H54 (cell line): Measurements from ENCODE around the gene SFTA2.

Source experiments
- DNase-seq: peaks from one replicate; pipeline ENCODE4 v3.0.0; 2011; ENCODE audit warnings: low spot score, mixed read lengths; ENCODE audit not compliant: insufficient read length
- FAIRE-seq: peaks from 3 replicates; lab custom pipeline; 2011; peaks lifted over from hg19 to GRCh38; lab: Jason Lieb, UNC
- POLR2A ChIP-seq: IDR thresholded peaks from 2 replicates; pipeline ENCODE4 v1.6.1; 2011; ENCODE audit warnings: low read depth, mild to moderate bottlenecking, low read length

The SFTA2 gene

DNA sequence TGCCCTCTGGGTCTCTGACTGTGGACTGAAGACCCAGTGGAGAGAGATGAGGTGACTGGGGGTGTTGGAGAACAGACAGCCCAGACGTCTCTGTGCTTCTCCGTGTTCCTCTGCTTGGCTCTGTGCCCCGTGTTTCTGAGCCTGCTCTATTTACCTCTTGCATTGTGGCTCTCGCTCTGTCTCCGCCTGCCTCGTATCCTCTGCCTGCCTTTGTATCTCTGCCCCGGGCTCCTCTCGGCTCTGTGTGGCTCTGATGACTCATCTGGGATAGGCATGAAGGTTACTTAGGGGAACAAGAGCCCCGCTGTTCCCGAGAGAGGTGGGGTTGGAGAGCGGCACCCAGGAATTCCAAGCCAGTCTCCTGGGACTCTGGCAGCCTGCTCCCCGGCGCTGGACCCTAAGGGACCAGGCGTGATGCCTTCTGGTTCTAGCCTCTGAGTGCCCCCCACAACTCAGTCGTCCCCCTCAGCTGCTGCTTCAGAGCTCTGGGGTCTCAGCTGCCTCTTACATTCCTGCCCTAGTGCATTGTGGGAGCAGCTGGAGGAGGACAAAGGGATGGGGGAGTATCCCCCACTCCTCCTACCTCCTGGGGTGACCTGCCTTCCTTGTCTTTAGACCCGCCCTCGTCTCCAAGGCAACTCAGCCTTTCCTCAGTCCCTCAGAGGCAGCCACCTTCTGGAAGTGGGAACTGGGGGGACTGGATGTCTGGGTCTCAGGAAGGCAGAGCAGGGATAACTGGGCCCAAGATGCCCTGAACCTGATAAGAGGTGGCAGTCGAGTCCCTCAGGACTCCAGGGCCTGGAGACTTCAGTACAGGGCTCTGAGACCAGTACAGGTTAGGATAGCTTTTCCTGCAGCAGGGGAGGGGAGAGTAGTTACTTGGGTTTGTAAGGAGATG is 45.7 kb downstream of the SFTA2 start:
- no peak for FAIRE-seq
- TF ChIP-seq POLR2A, result no peak
- peak; percentile 98 for DNase-seq

DNA sequence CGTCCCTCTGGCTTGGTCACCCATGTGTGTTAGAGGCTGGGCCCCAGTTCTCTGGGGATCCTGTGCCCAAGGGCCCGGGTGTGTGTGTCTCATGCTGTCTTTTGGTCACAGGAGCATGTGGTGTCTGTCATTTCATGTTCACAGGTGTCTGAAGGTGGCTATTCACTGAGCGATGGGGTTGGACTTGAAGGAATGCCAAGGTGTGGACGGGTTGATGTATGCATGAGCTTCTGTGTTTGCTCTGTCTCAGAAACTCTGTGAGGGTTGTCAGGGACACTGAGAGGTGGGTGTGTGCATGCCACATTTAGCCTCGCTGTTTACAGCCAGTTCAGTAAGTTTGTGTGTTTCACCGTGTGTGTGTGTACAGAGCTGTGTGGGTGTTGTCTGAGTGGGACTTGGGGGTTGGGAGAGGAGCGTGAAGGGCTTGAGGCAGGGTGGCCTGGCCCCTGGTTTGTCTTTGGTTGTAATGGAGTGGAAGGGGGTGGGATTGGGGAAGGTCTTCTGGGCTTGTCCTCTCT is 46.4 kb downstream of the SFTA2 start:
- FAIRE-seq (no peak), DNase-seq (peak; percentile 48)
- TF ChIP-seq POLR2A, result no peak; the same call in 1 of the 2 replicates

DNA sequence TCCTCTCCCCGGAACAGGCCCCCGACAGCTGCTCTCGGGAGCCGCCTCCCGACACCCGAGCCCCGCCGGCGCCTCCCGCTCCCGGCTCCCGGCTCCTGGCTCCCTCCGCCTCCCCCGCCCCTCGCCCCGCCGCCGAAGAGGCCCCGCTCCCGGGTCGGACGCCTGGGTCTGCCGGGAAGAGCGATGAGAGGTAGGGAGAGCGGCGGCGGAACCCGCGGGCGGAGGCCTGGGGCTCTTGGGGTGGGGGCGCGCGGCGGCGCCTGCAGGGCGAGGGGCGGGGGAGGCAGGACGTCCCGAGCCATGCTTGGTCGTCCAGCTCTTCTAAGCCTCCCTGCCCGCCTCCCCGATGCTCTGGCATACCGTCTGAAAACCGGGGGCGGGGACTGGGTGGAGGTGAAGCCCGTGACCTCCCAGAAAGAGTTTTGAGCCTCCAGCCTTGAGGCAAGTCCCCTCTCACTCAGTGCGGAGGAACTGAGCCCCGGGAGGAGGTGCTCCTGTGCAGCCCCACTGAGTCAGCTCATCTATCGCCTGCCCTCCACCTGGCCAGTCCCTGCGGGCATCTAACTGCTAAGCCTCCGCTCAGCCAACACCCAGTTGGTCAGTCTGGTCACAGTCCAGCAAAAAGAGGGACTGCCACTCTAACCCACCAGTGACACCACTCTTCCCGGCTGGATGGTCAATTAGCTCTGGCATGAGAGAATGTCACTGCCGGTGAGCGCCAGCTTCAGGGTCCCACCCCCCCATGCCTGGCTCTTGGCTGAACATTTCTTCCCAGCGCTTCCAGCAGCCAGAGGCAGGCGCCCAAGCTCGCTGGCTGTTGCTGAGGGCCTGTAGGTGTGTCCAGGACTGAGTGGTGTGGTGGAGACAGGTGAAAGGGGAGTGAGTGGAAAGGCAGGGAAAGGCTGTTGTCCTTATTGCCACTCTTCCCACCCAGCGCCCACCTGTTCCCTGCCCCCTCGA is 47.2 kb downstream of the SFTA2 start:
- FAIRE-seq, result no peak
- TF ChIP-seq POLR2A, result no peak; the same call in 1 of the 2 replicates
- peak; percentile 57 for DNase-seq

DNA sequence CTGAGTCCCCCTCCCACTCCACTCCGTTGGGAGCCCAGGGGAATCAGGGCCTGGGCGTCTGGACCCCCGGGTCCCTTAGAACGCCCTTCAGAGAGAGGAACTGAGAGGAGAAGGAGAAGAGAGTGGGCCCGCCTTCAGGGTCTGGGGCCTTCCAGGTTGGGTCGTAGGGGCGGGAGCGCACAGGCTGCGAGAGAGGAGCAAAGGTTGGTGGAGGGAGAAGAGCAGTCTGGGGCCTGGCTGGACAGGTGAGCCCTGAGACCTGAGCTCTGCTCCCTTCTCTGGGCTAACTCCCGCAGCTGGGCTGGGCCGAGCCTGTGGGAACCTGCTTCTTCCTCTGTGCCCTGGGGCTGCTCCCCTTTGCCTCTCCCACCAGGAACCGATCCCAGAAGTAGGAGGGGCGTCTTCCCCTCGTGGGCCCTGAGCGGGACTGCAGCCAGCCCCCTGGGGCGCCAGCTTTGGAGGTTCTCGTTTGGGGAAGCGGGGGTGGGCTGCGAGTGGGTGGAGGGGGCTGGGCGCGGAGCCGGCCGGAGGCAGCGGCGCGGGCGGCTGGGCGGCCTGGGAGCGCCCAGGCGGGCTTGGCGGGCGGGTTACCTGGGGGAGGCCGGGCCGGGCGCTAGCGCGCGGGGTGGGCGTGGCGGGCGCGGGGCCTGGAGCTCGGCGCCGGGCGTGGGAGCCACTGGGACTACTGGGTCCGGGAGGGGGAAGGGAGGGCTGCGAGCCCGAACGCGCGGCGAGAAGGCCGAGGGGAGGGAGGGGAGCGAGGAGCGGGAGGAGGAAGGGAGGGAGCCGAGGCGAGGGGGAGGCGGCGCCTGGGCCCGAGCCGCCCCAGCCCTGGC is 48.1 kb downstream of the SFTA2 start, which contains the start of gene DDR1:
Gene DDR1 (plus strand): TSS at position 835 of the 836 bp plus-strand sequence. CDS start 4,211 bp downstream, outside the sequence.
- TF ChIP-seq POLR2A, result no peak
- DNase-seq (peak; percentile 59), FAIRE-seq (no peak)

DNA sequence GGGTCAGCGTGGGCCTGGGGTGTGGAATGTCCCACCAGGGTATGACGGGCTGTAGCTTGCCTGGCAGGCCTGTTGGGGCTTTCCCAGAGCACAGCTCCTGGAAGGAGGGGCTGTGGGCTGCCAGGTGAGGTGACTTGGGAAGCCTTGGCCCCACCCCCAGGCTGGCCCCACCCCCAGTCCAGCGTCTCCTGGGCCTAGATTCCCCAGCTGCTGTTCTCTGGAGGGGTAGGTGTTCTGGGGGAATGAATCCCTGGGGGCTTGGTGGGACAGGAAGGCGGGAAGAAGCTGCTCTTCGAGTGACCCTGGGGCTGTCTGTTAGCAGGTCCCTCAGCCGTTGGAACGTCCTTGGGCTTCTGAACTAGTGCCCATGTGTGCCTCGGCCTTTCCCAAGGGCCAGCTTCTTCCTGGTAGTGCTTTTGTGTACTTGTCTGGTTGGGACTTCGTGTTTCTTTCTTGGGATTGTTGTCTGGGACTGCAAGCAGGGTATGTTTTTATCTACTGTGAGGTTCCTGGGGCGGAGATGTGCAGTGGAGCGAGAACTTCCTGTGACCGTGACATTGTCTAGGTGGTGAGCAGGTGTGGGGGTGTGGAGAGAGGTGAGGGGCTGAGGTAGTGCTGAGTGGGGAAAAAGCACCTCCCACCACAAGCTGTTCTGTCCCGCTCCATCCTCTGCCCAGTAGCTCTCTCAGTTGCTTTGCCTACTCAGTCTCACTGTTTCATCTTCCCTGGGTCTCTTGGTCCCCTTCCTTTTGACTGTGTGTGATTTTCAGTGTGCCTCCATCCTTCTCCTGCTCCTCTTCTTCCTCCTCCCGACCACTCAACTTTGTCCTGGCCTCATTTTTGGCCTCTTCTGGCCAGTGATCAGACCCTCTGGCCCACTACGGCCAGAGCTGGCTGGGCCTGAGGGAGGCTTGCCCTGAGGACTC is 48.9 kb downstream of the SFTA2 start:
- TF ChIP-seq POLR2A, result no peak
- FAIRE-seq, result no peak
- no peak for DNase-seq

DNA sequence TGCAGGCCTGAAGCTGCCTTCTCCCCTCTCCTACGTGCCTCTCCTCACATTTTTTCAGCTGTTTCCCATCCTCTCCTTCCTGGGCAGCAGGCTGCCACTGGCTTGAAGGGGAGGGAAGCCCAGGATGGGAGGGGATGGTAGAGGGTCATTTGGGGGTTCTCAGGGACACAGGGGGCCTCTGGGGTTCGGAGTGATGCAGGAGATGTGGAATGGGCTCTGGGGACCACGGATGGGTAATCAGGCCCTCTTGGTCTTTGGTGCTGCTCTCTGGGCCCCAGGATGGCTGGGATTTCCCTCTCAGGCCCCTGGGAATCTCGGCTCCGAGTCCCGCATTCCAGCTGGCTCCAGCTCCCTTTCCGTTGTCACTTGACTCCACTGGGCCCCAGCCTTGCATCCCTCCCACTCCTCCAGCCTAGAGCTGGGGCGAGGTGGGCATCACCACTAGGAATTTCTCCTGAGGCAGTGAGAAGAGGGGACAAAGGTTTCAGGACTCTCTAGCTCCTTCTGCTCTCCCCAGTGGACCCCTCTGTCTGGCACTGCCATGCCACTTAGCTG is 49.7 kb downstream of the SFTA2 start:
- DNase-seq (no peak), FAIRE-seq (no peak)
- no peak for TF ChIP-seq POLR2A

DNA sequence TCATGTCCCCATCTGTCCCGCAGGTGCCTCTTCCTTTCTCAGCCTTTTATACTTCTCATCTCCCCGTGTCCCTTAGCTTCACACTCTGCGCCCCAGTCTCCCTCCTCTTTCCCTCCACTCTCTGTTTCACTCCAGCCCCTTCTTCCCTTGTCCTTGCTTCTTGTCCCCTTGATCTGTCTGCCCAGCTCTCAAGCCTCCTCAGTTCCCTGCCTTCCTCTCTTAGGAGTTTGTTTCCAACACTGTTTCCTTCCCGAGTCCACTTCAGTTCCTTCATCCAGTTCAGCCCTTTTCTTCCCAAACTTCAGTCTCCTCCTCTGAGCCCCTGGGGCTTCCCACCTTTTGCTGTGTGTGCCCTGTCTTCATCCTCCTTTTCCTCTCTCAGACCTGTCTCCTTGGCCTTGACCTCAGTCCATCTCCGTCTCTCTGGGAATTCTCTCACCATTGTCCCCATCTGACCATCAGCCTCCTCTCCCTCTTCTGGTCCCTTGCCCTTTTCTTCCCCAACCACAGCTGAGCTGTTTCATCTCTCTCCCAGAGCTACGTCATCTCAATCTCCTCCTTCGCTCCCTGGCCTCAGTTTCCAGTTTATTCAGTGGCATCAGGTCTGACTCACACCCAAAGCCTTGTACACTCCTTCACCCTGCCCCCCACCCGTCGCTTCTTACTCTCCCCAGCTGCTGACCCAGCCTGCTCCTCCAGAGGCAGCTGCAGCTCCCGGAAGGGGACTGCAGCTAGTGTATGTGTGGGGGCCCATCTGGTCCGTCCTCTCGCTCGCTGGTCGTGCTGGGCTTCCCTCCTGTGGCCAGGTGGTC is 50.4 kb downstream of the SFTA2 start:
- no peak for TF ChIP-seq POLR2A
- DNase-seq, result no peak
- no peak for FAIRE-seq
